Right ventricle myocardium inferior (tissue), 1 donor: ENCODE results near the gene RASGRF2. TPM values are rescaled to one million over a fixed set of nuclear protein-coding genes. Genes with fewer than 3 reads are reported as not detected.
A peak's percentile ranks its signal among the peaks of the same experiment; 100 is the strongest.

Experiments used
- ATAC-seq: fragments of 200-7000 bp; cut with Tn5 transposase; one replicate; pipeline ENCODE4 v1.9.1; 2020; ENCODE audit warnings: mild to moderate bottlenecking, moderate library complexity
- DNase-seq: peaks from one replicate; pipeline ENCODE4 v3.0.0; 2021; ENCODE audit errors: missing footprints
- intact Hi-C: fragments of 100-400 bp; cut with DNase I; formaldehyde crosslinking; loops from one replicate; pipeline ENCODE4 v1.11.0; 2022
- total RNA-seq: library from RNA; stranded (reverse); fragmentation: NEBNext Ultra II Directional; extraction: Animal tissue kit (Norgen Biotek cat#: 25700); gene quantifications from one replicate; pipeline ENCODE4 v1.2.1, GENCODE V29; 2021
- donor health status: DM: no; HTN: yes; CAD: no; lungs with severe emphysema.

Gene RASGRF2
- total RNA-seq, 1 donor from 2014 or later = 5.9 TPM

GRCh38 chr5:81169924-81170323 is 209.8 kb downstream of the RASGRF2 start:
- DNase-seq (no peak), ATAC-seq (no peak)
- intact Hi-C loops = no loop called here

- DNase-seq = no peak
- intact Hi-C loops = no loop called here
- ATAC-seq = no peak
These were observed 211.6 kb downstream of the RASGRF2 start for GRCh38 chr5:81171769-81172168.

- intact Hi-C loops = no loop called here
- DNase-seq = no peak
- no peak for ATAC-seq
These were observed 212.5 kb downstream of the RASGRF2 start for GRCh38 chr5:81172710-81173109.

GRCh38 chr5:81177061-81177460 is 216.9 kb downstream of the RASGRF2 start:
- intact Hi-C loops = no loop called here
- no peak for ATAC-seq
- DNase-seq = no peak

GRCh38 chr5:81179959-81180358 is 219.8 kb downstream of the RASGRF2 start:
- no peak for DNase-seq
- no peak for ATAC-seq
- intact Hi-C loops = no loop called here

GRCh38 chr5:81180780-81181460 is 220.8 kb downstream of the RASGRF2 start:
- DNase-seq (no peak), ATAC-seq (no peak)
- intact Hi-C loops = no loop called here

- ATAC-seq (no peak), DNase-seq (no peak)
- intact Hi-C loops = no loop called here
These were observed 221.6 kb downstream of the RASGRF2 start for GRCh38 chr5:81181576-81182316.

GRCh38 chr5:81182396-81183390 is 222.5 kb downstream of the RASGRF2 start:
- DNase-seq (no peak), ATAC-seq (no peak)
- intact Hi-C loops = no loop called here

GRCh38 chr5:81183811-81184748 is 223.9 kb downstream of the RASGRF2 start:
- intact Hi-C loops = no loop called here
- no peak for DNase-seq
- ATAC-seq = no peak

- ATAC-seq (no peak), DNase-seq (no peak)
- intact Hi-C loops = no loop called here
These were observed 224.6 kb downstream of the RASGRF2 start for GRCh38 chr5:81184749-81185110.

- intact Hi-C loops = no loop called here
- peak; percentile 68 for DNase-seq
- peak; percentile 77 for ATAC-seq
These were observed 227.7 kb downstream of the RASGRF2 start for GRCh38 chr5:81187885-81188284.

GRCh38 chr5:81188962-81189361 is 228.8 kb downstream of the RASGRF2 start:
- no peak for ATAC-seq
- DNase-seq = no peak
- intact Hi-C loops = no loop called here

GRCh38 chr5:81189875-81190498 is 229.8 kb downstream of the RASGRF2 start:
- intact Hi-C loops = loop anchor here (5.0 to 10.0 kb wide), 3 partner anchors 385 to 705 kb away; partner anchors contain the start of gene FAM151B
- ATAC-seq = peak; percentile 69
- no peak for DNase-seq

GRCh38 chr5:81191726-81192372 is 231.7 kb downstream of the RASGRF2 start:
- no peak for ATAC-seq
- no peak for DNase-seq
- intact Hi-C loops = loop anchor here (5.0 to 10.0 kb wide), 3 partner anchors 387 to 707 kb away; partner anchors contain the start of gene FAM151B

GRCh38 chr5:81192373-81192750 is 232.2 kb downstream of the RASGRF2 start:
- ATAC-seq = no peak
- DNase-seq = no peak
- intact Hi-C loops = loop anchor here (5.0 to 10.0 kb wide), 3 partner anchors 388 to 708 kb away; partner anchors contain the start of gene FAM151B

- intact Hi-C loops = loop anchor here (5.0 to 10.0 kb wide), 3 partner anchors 390 to 710 kb away; partner anchors contain the start of gene FAM151B
- ATAC-seq (peak; percentile 97), DNase-seq (peak; percentile 90)
These were observed 234.6 kb downstream of the RASGRF2 start for GRCh38 chr5:81194633-81195334.
